OCI-LY1 (cell line): ENCODE results near the gene FST.

Source experiments
- H2AFZ ChIP-seq: fragments of 200-600 bp; sonication (generic), shearing (Covaris generic); 2 replicates; pipeline ENCODE4 v1.6.0; 2014; ENCODE audit warnings: antibody characterized with exemption, mild to moderate bottlenecking, low read length
- H3F3A ChIP-seq: fragments of 200-600 bp; sonication (generic), shearing (Covaris generic); 2 replicates; pipeline ENCODE4 v1.6.0; 2014; ENCODE audit warnings: mild to moderate bottlenecking, antibody characterized with exemption, low read length, moderate library complexity; ENCODE audit not compliant: insufficient read depth
- H3K27ac ChIP-seq: fragments of 200-600 bp; sonication (generic); 2 replicates; pipeline ENCODE4 v1.5.1; 2014; ENCODE audit warnings: low read length, mixed run types, mild to moderate bottlenecking, low read depth; ENCODE audit not compliant: poor library complexity, severe bottlenecking
- H3K27me3 ChIP-seq: fragments of 200-600 bp; sonication (generic); 2 replicates; pipeline ENCODE4 v1.6.0; 2014; ENCODE audit warnings: antibody characterized with exemption, mild to moderate bottlenecking, low read length, moderate library complexity; ENCODE audit not compliant: insufficient read depth
- H3K36me3 ChIP-seq: fragments of 200-600 bp; sonication (generic); 2 replicates; pipeline ENCODE4 v1.6.1; 2014; ENCODE audit warnings: mild to moderate bottlenecking, antibody characterized with exemption, low read length, moderate library complexity, mixed read lengths; ENCODE audit not compliant: insufficient read depth
- H3K4me1 ChIP-seq: fragments of 200-600 bp; sonication (generic); 2 replicates; pipeline ENCODE4 v1.5.1; 2014; ENCODE audit warnings: mild to moderate bottlenecking, low read length, moderate library complexity; ENCODE audit not compliant: insufficient read depth, severe bottlenecking
- H3K4me2 ChIP-seq: fragments of 200-600 bp; sonication (generic), shearing (Covaris generic); 2 replicates; pipeline ENCODE4 v1.6.1; 2014; ENCODE audit warnings: low read length
- H3K4me3 ChIP-seq: fragments of 200-600 bp; sonication (generic); 2 replicates; pipeline ENCODE4 v1.5.1; 2014; ENCODE audit warnings: low read length, low read depth, mild to moderate bottlenecking, mixed read lengths; ENCODE audit not compliant: poor library complexity, severe bottlenecking
- H3K79me2 ChIP-seq: fragments of 200-600 bp; shearing (Covaris generic); 2 replicates; pipeline ENCODE4 v1.6.1; 2016; ENCODE audit warnings: mixed run types, low read length, mixed read lengths; ENCODE audit not compliant: insufficient read depth
- H3K9ac ChIP-seq: fragments of 200-600 bp; sonication (generic), shearing (Covaris generic); 2 replicates; pipeline ENCODE4 v1.6.1; 2014; ENCODE audit warnings: mild to moderate bottlenecking, low read length, mixed read lengths
- H3K9me2 ChIP-seq: fragments of 200-600 bp; sonication (generic), shearing (Covaris generic); 2 replicates; pipeline ENCODE4 v1.6.1; 2014; ENCODE audit warnings: low read depth, mild to moderate bottlenecking, low read length, mixed read lengths
- H3K9me3 ChIP-seq: fragments of 200-600 bp; shearing (Covaris generic); 2 replicates; pipeline ENCODE4 v1.6.1; 2014; ENCODE audit warnings: low read length, mixed read lengths
- H4K20me1 ChIP-seq: fragments of 200-600 bp; sonication (generic), shearing (Covaris generic); 2 replicates; pipeline ENCODE4 v1.6.0; 2016; ENCODE audit warnings: mild to moderate bottlenecking, low read length; ENCODE audit not compliant: insufficient read depth
- CTCF ChIP-seq: fragments of 200-600 bp; sonication (generic), shearing (Covaris generic); IDR thresholded peaks from 2 replicates; pipeline ENCODE4 v1.5.1; 2017; ENCODE audit warnings: mild to moderate bottlenecking, antibody characterized with exemption, low read length, moderate library complexity, mixed read lengths
- EZH2 ChIP-seq: fragments of 200-600 bp; sonication (generic), shearing (Covaris generic); IDR thresholded peaks from 2 replicates; pipeline ENCODE4 v1.8.0; 2017; ENCODE audit warnings: borderline replicate concordance, mixed run types, mild to moderate bottlenecking, antibody characterized with exemption, low read length, moderate library complexity, mixed read lengths

The FST gene

GRCh38 chr5:53464722-53465121 is 15.7 kb upstream of the FST start:
- Histone ChIP-seq H3K79me2 (no peaks in the 10 kb centered on the region), H3K27me3 (no peaks in the 10 kb centered on the region; the same call in 1 of the 2 replicates), H2AFZ (no peak overlapping the region)

DNA sequence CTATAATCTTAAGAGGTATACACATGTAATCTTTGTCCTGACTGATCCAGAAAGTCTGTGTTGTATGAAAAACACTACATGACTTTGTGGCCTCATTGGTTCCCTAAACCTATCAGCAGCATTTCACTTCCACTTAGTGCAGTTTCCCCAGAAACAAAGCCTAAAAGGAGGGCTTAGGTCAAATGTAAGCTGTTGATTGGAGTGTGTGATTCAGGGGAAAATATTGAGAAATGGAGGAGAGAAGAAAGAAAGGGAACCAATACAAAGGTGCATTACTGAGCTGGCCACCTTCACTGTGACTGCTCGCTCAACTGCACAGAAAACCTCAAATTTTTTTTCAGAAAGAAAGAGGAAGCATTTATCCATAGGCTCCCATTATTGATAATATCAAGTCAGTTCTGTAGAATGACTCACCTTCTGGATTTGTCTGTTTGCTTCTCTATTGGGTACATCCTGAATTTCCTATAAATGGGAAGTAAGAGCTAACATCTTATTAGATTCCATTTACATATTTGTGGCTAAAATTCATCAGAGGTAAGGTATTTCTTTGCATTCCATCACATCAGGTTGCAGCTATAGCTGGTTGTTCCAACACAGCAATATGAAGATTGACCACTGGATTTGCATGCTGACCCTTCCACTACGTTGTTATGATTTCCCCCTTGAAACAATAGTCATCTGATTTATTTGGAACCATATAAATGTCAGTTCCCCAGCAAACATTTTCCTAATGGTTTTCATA is 10.3 kb upstream of the FST start:
- Histone ChIP-seq H3K9me2 (no peaks in the 10 kb centered on the region), H3K27ac (no peak overlapping the region), H3K27me3 (no peaks in the 10 kb centered on the region; the same call in 1 of the 2 replicates), H4K20me1 (no peaks in the 10 kb centered on the region), H2AFZ (no peak overlapping the region), H3K9me3 (no peaks in the 10 kb centered on the region), H3K9ac (no peak overlapping the region), H3K4me1 (no peaks in the 10 kb centered on the region), H3K4me2 (no peak overlapping the region), H3K36me3 (no peaks in the 10 kb centered on the region), H3K4me3 (no peak overlapping the region), H3K79me2 (no peaks in the 10 kb centered on the region), H3F3A (no peaks in the 10 kb centered on the region)
- TF ChIP-seq CTCF, result no peak
- no peak for TF ChIP-seq EZH2

More at GRCh38 chr5:53464722-53465121, 15.7 kb upstream of the FST start:
- no peak overlapping the region for H3K27ac ChIP-seq
- H3K9ac ChIP-seq, result no peak overlapping the region
- H4K20me1 ChIP-seq, result no peaks in the 10 kb centered on the region
- no peaks in the 10 kb centered on the region for H3F3A ChIP-seq
- no peaks in the 10 kb centered on the region for H3K9me3 ChIP-seq
- no peak for TF ChIP-seq EZH2
- TF ChIP-seq CTCF, result no peak
- H3K36me3 ChIP-seq, result no peaks in the 10 kb centered on the region
- H3K9me2 ChIP-seq, result no peaks in the 10 kb centered on the region
- H3K4me2 ChIP-seq, result no peak overlapping the region
- no peaks in the 10 kb centered on the region for H3K4me1 ChIP-seq
- H3K4me3 ChIP-seq, result no peak overlapping the region

- H2AFZ ChIP-seq, result no peak overlapping the region
- no peaks in the 10 kb centered on the region for H3K79me2 ChIP-seq
- no peaks in the 10 kb centered on the region for H4K20me1 ChIP-seq
- no peak overlapping the region for H3K4me3 ChIP-seq
- H3K27me3 ChIP-seq, result no peaks in the 10 kb centered on the region; the same call in 1 of the 2 replicates
- no peaks in the 10 kb centered on the region for H3K9me2 ChIP-seq
- no peaks in the 10 kb centered on the region for H3F3A ChIP-seq
- no peak overlapping the region for H3K9ac ChIP-seq
- no peaks in the 10 kb centered on the region for H3K36me3 ChIP-seq
- H3K4me1 ChIP-seq, result no peaks in the 10 kb centered on the region
- H3K9me3 ChIP-seq, result no peaks in the 10 kb centered on the region
- H3K27ac ChIP-seq, result no peak overlapping the region
- no peak overlapping the region for H3K4me2 ChIP-seq
- TF ChIP-seq EZH2 (no peak), CTCF (no peak)
Observed at GRCh38 chr5:53472279-53472678, 8.2 kb upstream of the FST start.
